ENCODE results near the gene POLR1H. TPM values are rescaled to one million over a fixed set of nuclear protein-coding genes. Genes with fewer than 3 reads are reported as not detected.

POLR1H gene
- total RNA-seq, 1 experiment from 2014 or later = 40.0 TPM

GRCh38 chr6:30063315-30063714, 2.2 kb downstream of the POLR1H start:
- Histone ChIP-seq H2AFZ (ENCODE audit: low read length) (no peak overlapping the region), H3K4me2 (ENCODE audit: low read length) (peak overlapping the region; percentile 91; the same call in 1 of the 2 replicates), H3K27me3 (ENCODE audit: low read length) (no peaks in the 10 kb centered on the region), H3F3A (ENCODE audit: low read length, unreplicated experiment) (no peaks in the 10 kb centered on the region), H3K9me2 (replicated peaks; ENCODE audit: low read length) (no peaks in the 10 kb centered on the region), H4K20me1 (ENCODE audit: low read length) (no peaks in the 10 kb centered on the region), H3K27ac (ENCODE audit: low read length) (no peak overlapping the region), H3K36me3 (ENCODE audit: low read depth, low read length) (0 out of 2 replicates have a peak, but pooled peaks cover 3% of the 10 kb centered on the region), H3K4me3 (ENCODE audit: low read length) (no peak overlapping the region), H3K9ac (ENCODE audit: low read length) (no peak overlapping the region), H3K79me2 (ENCODE audit: low read length) (peaks cover 54% of the 10 kb centered on the region), H3K4me1 (ENCODE audit: insufficient read depth, low read length) (peaks cover 35% of the 10 kb centered on the region), H3K9me3 (ENCODE audit: low read length) (no peaks in the 10 kb centered on the region)
- DNase-seq = no peak
- no TSS peak for BruUV-seq (replicated peaks)
- intact Hi-C loops (cut with micrococcal nuclease) = no loop called here
- CTCF ChIA-PET = no interaction called here
- no peak for ATAC-seq
- TF ChIP-seq CTCF (conservative IDR thresholded peaks at IDR 0.05; ENCODE audit: low read depth, low read length) (no peak), EZH2phosphoT487 (IDR thresholded peaks at IDR 0.05; ENCODE audit: borderline replicate concordance, low read length) (no peak), EZH2 (IDR thresholded peaks at IDR 0.05; ENCODE audit: low read length, unreplicated experiment) (no peak)
- POLR2A ChIA-PET (ENCODE audit: unreplicated experiment) = no interaction called here

GRCh38 chr6:30066082-30066481, 5.0 kb downstream of the POLR1H start:
- Histone ChIP-seq H3K27ac (ENCODE audit: low read length) (peak overlapping the region; percentile 40), H4K20me1 (ENCODE audit: low read length) (no peaks in the 10 kb centered on the region), H3K27me3 (ENCODE audit: low read length) (no peaks in the 10 kb centered on the region), H3K9me2 (replicated peaks; ENCODE audit: low read length) (no peaks in the 10 kb centered on the region), H2AFZ (ENCODE audit: low read length) (peak overlapping the region; percentile 70), H3F3A (ENCODE audit: low read length, unreplicated experiment) (no peaks in the 10 kb centered on the region), H3K79me2 (ENCODE audit: low read length) (peaks cover 42% of the 10 kb centered on the region), H3K9me3 (ENCODE audit: low read length) (no peaks in the 10 kb centered on the region), H3K4me3 (ENCODE audit: low read length) (peak overlapping the region; percentile 70), H3K4me1 (ENCODE audit: insufficient read depth, low read length) (peaks cover 26% of the 10 kb centered on the region), H3K9ac (ENCODE audit: low read length) (peak overlapping the region; percentile 43), H3K4me2 (ENCODE audit: low read length) (peak overlapping the region; percentile 80), H3K36me3 (ENCODE audit: low read depth, low read length) (0 out of 2 replicates have a peak, but pooled peaks cover 3% of the 10 kb centered on the region)
- no peak for DNase-seq
- no peak for ATAC-seq
- intact Hi-C loops (cut with micrococcal nuclease) = loop anchor here (2.0 kb wide), 1 partner anchor 37 kb away; no protein-coding TSS in a partner anchor
- CTCF ChIA-PET = no interaction called here
- BruUV-seq (replicated peaks) = no TSS peak
- POLR2A ChIA-PET (ENCODE audit: unreplicated experiment) = interaction anchor here (0.6 kb wide), 1 partner anchor 88 kb away, joined by 3 read pairs; no protein-coding TSS in a partner anchor
- TF ChIP-seq CTCF (conservative IDR thresholded peaks at IDR 0.05; ENCODE audit: low read depth, low read length) (no peak), EZH2phosphoT487 (IDR thresholded peaks at IDR 0.05; ENCODE audit: borderline replicate concordance, low read length) (no peak), EZH2 (IDR thresholded peaks at IDR 0.05; ENCODE audit: low read length, unreplicated experiment) (no peak)

All from PC-3 (cell line).